Prostate gland (tissue), 2 donors: ENCODE measurements around the gene CCDC73. TPM values are rescaled to one million over a fixed set of nuclear protein-coding genes. Genes with fewer than 3 reads are reported as not detected.
"Not testable (repeated sequence)": the region's sequence is repeated elsewhere in the genome, so short reads cannot be mapped to it uniquely, and the experiment has no call there.

Experiments used
- DNase-seq: peaks from one replicate; pipeline ENCODE4 v3.0.0-alpha.2; 2019; ENCODE audit warnings: low spot score
- H3K27ac ChIP-seq, 2 donors: fragments of 200-600 bp; sonication (generic); 2 replicates each; pipeline ENCODE4 v1.5.1; 2017 to 2019
- H3K27me3 ChIP-seq: fragments of 200-600 bp; sonication (generic); replicated peaks from 2 replicates; pipeline ENCODE4 v1.5.1; 2019; ENCODE audit not compliant: insufficient read depth
- H3K36me3 ChIP-seq, 2 donors: fragments of 200-600 bp; sonication (generic); 1 replicate in 1 of 2; 2 replicates in 1 of 2; pipeline versions ENCODE4 v1.5.1 to v1.8.1; 2017 to 2019
- H3K4me1 ChIP-seq: fragments of 200-600 bp; sonication (generic); replicated peaks from 2 replicates; pipeline ENCODE4 v1.5.1; 2019
- H3K4me3 ChIP-seq, 2 donors: fragments of 200-600 bp; sonication (generic); 2 replicates each; pipeline ENCODE4 v1.5.1; 2017 to 2019
- H3K9me3 ChIP-seq: fragments of 200-600 bp; sonication (generic); 2 replicates; pipeline ENCODE4 v1.5.1; 2017
- POLR2A ChIP-seq: fragments of 450-650 bp; IDR thresholded peaks from one replicate; pipeline ENCODE4 v1.6.1; 2016; ENCODE audit warnings: antibody characterized with exemption, mild to moderate bottlenecking
- POLR2AphosphoS5 ChIP-seq: sonication (generic); formaldehyde crosslinking; IDR thresholded peaks from one replicate; pipeline ENCODE4 v1.6.1; 2017; ENCODE audit warnings: antibody characterized with exemption
- WGBS: methylation state at CpG from one replicate; pipeline ENCODE4 v1.1.5; 2018; 5-methylcytosine and 5-hydroxymethylcytosine counted together
- intact Hi-C: fragments of 100-400 bp; cut with DNase I; formaldehyde crosslinking; loops from one replicate; pipeline ENCODE4 v1.14.2; 2022
- total RNA-seq, 2 donors: library from RNA; depleted of rRNA; stranded (reverse); fragments of >200 nt; gene quantifications; one replicate each; pipeline ENCODE4 v1.1.0, GENCODE V29; 2016
- TF ChIP-seq, protein P1 (sequence below), 4 experiments: fragments of 200-600 bp in 2 of 4; fragments of 450-650 bp in 2 of 4; sonication (generic) in 2 of 4; IDR thresholded peaks; 1 replicate in 3 of 4; 2 replicates in 1 of 4; pipeline ENCODE4 v1.5.1; 2016 to 2019; ENCODE audit warnings: antibody characterized with exemption in 4 of 4, mild to moderate bottlenecking in 2 of 4, moderate library complexity in 2 of 4

The CCDC73 gene
- total RNA-seq, 2 donors from 2014 or later = 0.09 to 2.7 TPM

DNA sequence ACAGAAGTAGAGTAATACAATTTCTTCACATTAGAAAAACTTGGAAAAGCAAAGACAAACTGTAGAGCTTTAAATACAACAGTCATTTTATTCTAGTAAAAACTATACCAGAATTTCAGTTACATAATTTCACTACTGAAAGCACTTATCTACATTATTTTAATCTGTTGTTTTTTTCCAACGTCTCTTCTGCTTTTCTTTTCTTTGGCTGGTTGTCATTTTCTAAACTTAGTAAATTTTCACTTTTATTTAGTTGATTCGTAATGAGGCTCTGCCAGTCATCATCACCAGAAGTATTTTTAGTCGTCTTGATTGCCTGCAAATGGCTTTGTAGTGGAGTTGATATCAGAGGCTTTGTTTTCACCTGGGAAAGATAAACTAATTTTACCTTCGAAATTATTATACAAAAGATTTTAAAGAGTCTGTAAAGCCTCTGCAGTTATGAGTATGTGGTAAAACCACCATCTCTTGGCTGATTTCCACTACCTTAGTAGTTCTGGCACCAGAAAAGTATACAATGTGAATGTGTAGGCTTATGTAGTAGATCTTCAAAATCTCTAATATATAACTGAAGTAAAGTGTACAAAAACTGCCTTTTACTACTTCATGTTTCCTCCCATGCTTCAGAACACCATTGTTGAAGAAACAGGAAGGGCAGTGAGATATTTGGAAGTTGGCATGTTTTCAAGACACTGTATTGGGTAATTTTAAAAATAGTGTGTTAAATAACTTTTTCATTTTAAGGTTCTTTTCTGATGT lies 191.6 kb downstream of the CCDC73 start:
- H3K4me3 ChIP-seq = no peak overlapping the region
- no peaks in the 10 kb centered on the region for H3K36me3 ChIP-seq

DNA sequence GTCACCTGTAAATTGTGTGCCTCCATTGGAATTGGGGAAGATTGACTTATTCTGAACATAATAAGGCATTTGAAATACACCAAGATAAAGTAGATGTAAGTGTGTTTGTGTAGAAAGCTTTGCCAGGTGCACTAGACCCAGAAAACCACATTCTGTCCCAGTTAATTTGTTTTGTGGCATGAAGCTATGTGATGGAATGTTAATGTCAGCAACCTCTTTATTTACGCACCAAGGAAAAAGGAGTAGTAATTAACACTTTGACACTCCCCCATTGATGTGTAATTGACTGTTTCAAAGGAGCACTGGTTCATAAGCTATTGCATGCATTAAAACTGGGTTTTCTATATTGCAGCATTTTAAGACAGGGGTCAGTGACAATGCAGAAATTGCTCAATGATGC lies 196.5 kb downstream of the CCDC73 start:
- Histone ChIP-seq H3K9me3 (no peaks in the 10 kb centered on the region), H3K4me3 (no peak overlapping the region), H3K27me3 (no peaks in the 10 kb centered on the region), H3K36me3 (peaks cover 0 to 5% of the 10 kb centered on the region in 2 donors), H3K4me1 (peaks cover 2% of the 10 kb centered on the region), H3K27ac (no peak overlapping the region)
- no peak for DNase-seq
- TF ChIP-seq, protein P1, sequence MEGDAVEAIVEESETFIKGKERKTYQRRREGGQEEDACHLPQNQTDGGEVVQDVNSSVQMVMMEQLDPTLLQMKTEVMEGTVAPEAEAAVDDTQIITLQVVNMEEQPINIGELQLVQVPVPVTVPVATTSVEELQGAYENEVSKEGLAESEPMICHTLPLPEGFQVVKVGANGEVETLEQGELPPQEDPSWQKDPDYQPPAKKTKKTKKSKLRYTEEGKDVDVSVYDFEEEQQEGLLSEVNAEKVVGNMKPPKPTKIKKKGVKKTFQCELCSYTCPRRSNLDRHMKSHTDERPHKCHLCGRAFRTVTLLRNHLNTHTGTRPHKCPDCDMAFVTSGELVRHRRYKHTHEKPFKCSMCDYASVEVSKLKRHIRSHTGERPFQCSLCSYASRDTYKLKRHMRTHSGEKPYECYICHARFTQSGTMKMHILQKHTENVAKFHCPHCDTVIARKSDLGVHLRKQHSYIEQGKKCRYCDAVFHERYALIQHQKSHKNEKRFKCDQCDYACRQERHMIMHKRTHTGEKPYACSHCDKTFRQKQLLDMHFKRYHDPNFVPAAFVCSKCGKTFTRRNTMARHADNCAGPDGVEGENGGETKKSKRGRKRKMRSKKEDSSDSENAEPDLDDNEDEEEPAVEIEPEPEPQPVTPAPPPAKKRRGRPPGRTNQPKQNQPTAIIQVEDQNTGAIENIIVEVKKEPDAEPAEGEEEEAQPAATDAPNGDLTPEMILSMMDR (IDR thresholded peaks at IDR 0.05) = no peak
- no peak for TF ChIP-seq POLR2A
- TF ChIP-seq POLR2AphosphoS5 = no peak
- intact Hi-C loops = no loop called here
- WGBS = 52% methylated on average over 1 of the region's 1 CpG

More for the DNA sequence above, 191.6 kb downstream of the CCDC73 start:
- no peak overlapping the region for H3K27ac ChIP-seq
- no peaks in the 10 kb centered on the region for H3K27me3 ChIP-seq
- WGBS = 43% methylated on average over 4 of the region's 4 CpGs
- intact Hi-C loops = no loop called here
- peaks cover 3% of the 10 kb centered on the region for H3K4me1 ChIP-seq
- TF ChIP-seq, protein P1 (IDR thresholded peaks at IDR 0.05) = no peak
- TF ChIP-seq POLR2AphosphoS5 = no peak
- no peak for TF ChIP-seq POLR2A
- H3K9me3 ChIP-seq = no peaks in the 10 kb centered on the region
- no peak for DNase-seq

DNA sequence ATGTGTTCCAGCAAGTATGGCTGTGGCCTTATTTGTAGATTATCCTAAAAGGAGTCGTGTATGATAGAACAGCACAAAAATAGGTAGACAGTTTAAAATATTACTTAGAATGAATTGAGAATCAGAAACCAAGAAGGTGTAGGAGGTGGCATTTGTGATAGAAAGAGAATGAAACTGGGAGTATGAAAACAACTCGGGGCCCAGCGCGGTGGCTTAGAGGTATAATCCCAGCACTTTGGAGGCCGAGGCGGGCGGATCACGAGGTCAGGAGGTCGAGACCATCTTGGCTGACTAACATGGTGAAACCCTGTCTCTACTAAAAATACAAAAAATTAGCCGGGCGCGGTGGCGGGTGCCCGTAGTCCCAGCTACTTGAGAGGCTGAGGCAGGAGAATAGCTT lies 198.3 kb downstream of the CCDC73 start:
- H3K27me3 ChIP-seq, intact Hi-C loops, H3K27ac ChIP-seq, H3K9me3 ChIP-seq, DNase-seq, H3K4me3 ChIP-seq, H3K36me3 ChIP-seq, H3K4me1 ChIP-seq: not testable (repeated sequence)
- WGBS = 96% methylated on average over 14 of the region's 14 CpGs

DNA sequence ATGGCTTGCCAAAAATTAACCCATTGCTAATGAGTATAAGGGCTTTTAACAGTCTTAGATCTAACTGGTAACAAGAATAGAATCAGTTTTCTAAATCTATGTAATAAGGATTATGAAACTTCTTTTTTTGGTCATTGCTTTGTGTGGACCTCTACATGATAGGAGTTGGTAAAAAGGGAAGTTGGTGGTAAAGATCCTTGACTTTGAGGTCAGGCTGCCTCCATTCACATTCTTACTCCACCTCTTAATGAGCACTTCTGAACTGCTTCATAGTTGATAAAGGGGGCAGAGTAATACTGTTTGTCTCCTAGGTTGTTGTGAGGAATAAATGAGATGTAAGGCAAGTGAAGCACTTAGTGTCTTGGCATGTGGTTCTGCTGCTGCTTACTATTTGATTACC lies 200.2 kb downstream of the CCDC73 start:
- no peak for DNase-seq
- intact Hi-C loops = no loop called here
- H3K9me3 ChIP-seq = no peaks in the 10 kb centered on the region
- H3K4me3 ChIP-seq = no peak overlapping the region
- TF ChIP-seq POLR2A (no peak), POLR2AphosphoS5 (no peak)
- TF ChIP-seq, protein P1 (IDR thresholded peaks at IDR 0.05) = no peak
- peaks cover 7 to 10% of the 10 kb centered on the region in 2 donors for H3K36me3 ChIP-seq
- H3K27ac ChIP-seq = no peak overlapping the region
- no peaks in the 10 kb centered on the region for H3K4me1 ChIP-seq
- no peaks in the 10 kb centered on the region for H3K27me3 ChIP-seq

DNA sequence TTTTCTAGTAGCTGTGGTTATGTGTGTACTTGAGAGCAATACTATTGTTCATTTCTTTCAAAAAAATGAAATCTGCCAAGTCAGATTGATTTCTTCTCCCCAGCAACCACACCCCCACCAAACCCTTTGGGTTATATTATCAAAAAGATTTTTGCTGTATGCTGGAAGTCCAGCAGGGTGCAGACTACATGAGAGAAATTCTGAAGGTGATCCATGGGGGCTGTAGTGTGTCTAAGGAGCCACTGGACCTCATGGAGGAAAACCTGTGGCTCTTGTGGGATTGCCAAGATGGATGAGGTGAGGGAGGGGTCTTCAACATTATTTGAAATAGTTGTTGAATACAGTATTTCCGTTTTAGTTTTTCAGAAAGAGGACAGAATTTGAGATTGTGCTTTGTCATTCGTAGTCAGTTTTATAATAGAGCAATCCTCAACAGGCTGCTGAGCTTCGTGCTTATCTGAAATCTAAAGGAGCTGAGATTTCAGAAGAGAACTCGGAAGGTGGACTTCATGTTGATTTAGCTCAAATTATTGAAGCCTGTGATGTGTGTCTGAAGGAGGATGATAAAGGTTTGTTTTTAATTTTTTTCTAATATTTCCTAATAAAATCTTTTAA lies 207.8 kb downstream of the CCDC73 start:
- Histone ChIP-seq H3K27ac (no peak overlapping the region), H3K27me3 (no peaks in the 10 kb centered on the region), H3K9me3 (no peaks in the 10 kb centered on the region), H3K36me3 (peaks cover 3 to 5% of the 10 kb centered on the region in 2 donors), H3K4me1 (no peaks in the 10 kb centered on the region), H3K4me3 (no peak overlapping the region)
- no peak for DNase-seq
- TF ChIP-seq POLR2A = no peak
- TF ChIP-seq, protein P1 (IDR thresholded peaks at IDR 0.05) = no peak
- TF ChIP-seq POLR2AphosphoS5 = no peak
- 66% methylated on average over 4 of the region's 4 CpGs for WGBS
- intact Hi-C loops = loop anchor here (10.0 kb wide), 1 partner anchor 308 kb away; the partner anchor contains the start of gene QSER1
